Spinal cord (tissue), 10 donors: Measurements from ENCODE around the gene IL10RA. TPM values are rescaled to one million over a fixed set of nuclear protein-coding genes. Genes with fewer than 3 reads are reported as not detected.
A peak's percentile ranks its signal among the peaks of the same experiment; 100 is the strongest.

Experiments
- DNase-seq, 6 donors: peaks; one replicate each; pipeline versions ENCODE4 v3.0.0 to v3.0.0-alpha.2; 2013 to 2015; ENCODE audit warnings: low spot score in 6 of 6, low read depth in 4 of 6
- H3K27ac ChIP-seq: one replicate; pipeline ENCODE4 v1.5.1; 2013; ENCODE audit warnings: low read depth, low read length, control low read depth
- H3K27me3 ChIP-seq: one replicate; pipeline ENCODE4 v1.6.1; 2013; ENCODE audit warnings: low read length; ENCODE audit not compliant: control insufficient read depth, insufficient read depth
- H3K36me3 ChIP-seq: one replicate; pipeline ENCODE4 v1.6.1; 2013; ENCODE audit warnings: low read length; ENCODE audit not compliant: control insufficient read depth, insufficient read depth
- H3K4me1 ChIP-seq: one replicate; pipeline ENCODE4 v1.6.1; 2013; ENCODE audit warnings: low read length; ENCODE audit not compliant: control insufficient read depth, insufficient read depth
- H3K4me3 ChIP-seq: one replicate; pipeline ENCODE4 v1.5.1; 2013; ENCODE audit warnings: low read depth, low read length, control low read depth
- H3K9me3 ChIP-seq: one replicate; pipeline ENCODE4 v1.6.1; 2013; ENCODE audit warnings: low read length; ENCODE audit not compliant: control insufficient read depth, insufficient read depth
- WGBS: methylation state at CpG from one replicate; pipeline ENCODE4 v1.1.5; 2013; ENCODE audit warnings: missing lambda C conversion rate; ENCODE audit not compliant: insufficient coverage; 5-methylcytosine and 5-hydroxymethylcytosine counted together
- polyA plus RNA-seq, 2 donors: library from polyadenylated mRNA; unstranded; fragments of 120-200 nt; gene quantifications; one replicate each; pipeline ENCODE4 v1.2.1, GENCODE V29; 2013; ENCODE audit not compliant: insufficient read length in 2 of 2
- total RNA-seq, 2 donors: library from RNA; depleted of rRNA in 1 of 2; stranded (reverse); fragments of 120-200 nt in 1 of 2; fragments of >200 nt in 1 of 2; gene quantifications; one replicate each; pipeline versions ENCODE4 v1.2.3 to v1.2.4, GENCODE V29; 2013 to 2014
- donor health status: healthy.

Gene IL10RA
- total and polyA plus RNA-seq, 4 donors = 2.9 to 7.2 (median 5.2) TPM

GRCh38 chr11:117998664-117999353 is 12.6 kb downstream of the IL10RA start:
- Histone ChIP-seq H3K4me3 (no peak overlapping the region), H3K4me1 (no peaks in the 10 kb centered on the region), H3K36me3 (peaks cover 18% of the 10 kb centered on the region), H3K9me3 (no peaks in the 10 kb centered on the region), H3K27ac (no peak overlapping the region), H3K27me3 (no peaks in the 10 kb centered on the region)
- 88% methylated on average over 10 of the region's 10 CpGs for WGBS
- DNase-seq = no peak

- 63% methylated on average over 3 of the region's 3 CpGs for WGBS
- H3K27ac ChIP-seq = no peak overlapping the region
- H3K9me3 ChIP-seq = no peaks in the 10 kb centered on the region
- no peak for DNase-seq
- no peak overlapping the region for H3K4me3 ChIP-seq
- H3K4me1 ChIP-seq = no peaks in the 10 kb centered on the region
- H3K36me3 ChIP-seq = peaks cover 18% of the 10 kb centered on the region
- no peaks in the 10 kb centered on the region for H3K27me3 ChIP-seq
Measured at GRCh38 chr11:117999354-117999993, 13.3 kb downstream of the IL10RA start.

DNA sequence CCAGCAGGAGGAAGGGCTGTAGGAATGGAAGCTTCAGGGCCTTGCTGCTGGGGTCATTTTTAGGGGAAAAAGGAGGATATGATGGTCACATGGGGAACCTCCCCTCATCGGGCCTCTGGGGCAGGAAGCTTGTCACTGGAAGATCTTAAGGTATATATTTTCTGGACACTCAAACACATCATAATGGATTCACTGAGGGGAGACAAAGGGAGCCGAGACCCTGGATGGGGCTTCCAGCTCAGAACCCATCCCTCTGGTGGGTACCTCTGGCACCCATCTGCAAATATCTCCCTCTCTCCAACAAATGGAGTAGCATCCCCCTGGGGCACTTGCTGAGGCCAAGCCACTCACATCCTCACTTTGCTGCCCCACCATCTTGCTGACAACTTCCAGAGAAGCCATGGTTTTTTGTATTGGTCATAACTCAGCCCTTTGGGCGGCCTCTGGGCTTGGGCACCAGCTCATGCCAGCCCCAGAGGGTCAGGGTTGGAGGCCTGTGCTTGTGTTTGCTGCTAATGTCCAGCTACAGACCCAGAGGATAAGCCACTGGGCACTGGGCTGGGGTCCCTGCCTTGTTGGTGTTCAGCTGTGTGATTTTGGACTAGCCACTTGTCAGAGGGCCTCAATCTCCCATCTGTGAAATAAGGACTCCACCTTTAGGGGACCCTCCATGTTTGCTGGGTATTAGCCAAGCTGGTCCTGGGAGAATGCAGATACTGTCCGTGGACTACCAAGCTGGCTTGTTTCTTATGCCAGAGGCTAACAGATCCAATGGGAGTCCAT is 14.1 kb downstream of the IL10RA start:
- no peaks in the 10 kb centered on the region for H3K4me1 ChIP-seq
- no peak overlapping the region for H3K4me3 ChIP-seq
- WGBS = 84% methylated on average over 3 of the region's 4 CpGs
- H3K9me3 ChIP-seq = no peaks in the 10 kb centered on the region
- H3K36me3 ChIP-seq = peaks cover 18% of the 10 kb centered on the region
- H3K27me3 ChIP-seq = no peaks in the 10 kb centered on the region
- no peak for DNase-seq
- H3K27ac ChIP-seq = no peak overlapping the region

DNA sequence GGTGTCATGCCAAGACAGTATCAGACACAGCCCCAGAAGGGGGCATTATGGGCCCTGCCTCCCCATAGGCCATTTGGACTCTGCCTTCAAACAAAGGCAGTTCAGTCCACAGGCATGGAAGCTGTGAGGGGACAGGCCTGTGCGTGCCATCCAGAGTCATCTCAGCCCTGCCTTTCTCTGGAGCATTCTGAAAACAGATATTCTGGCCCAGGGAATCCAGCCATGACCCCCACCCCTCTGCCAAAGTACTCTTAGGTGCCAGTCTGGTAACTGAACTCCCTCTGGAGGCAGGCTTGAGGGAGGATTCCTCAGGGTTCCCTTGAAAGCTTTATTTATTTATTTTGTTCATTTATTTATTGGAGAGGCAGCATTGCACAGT is 14.6 kb downstream of the IL10RA start:
- WGBS = 78% methylated on average over 1 of the region's 1 CpG
- no peak for DNase-seq

GRCh38 chr11:118001494-118001971 is 15.3 kb downstream of the IL10RA start:
- H3K27ac ChIP-seq = no peak overlapping the region
- H3K4me3 ChIP-seq = no peak overlapping the region
- no peak for DNase-seq
- 78% methylated on average over 4 of the region's 5 CpGs for WGBS
- H3K9me3 ChIP-seq = no peaks in the 10 kb centered on the region
- H3K27me3 ChIP-seq = no peaks in the 10 kb centered on the region
- peaks cover 14% of the 10 kb centered on the region for H3K36me3 ChIP-seq
- peaks cover 4% of the 10 kb centered on the region for H3K4me1 ChIP-seq

More for the DNA sequence above, 14.6 kb downstream of the IL10RA start:
- Histone ChIP-seq H3K27me3 (no peaks in the 10 kb centered on the region), H3K9me3 (no peaks in the 10 kb centered on the region), H3K4me3 (no peak overlapping the region), H3K27ac (no peak overlapping the region), H3K36me3 (peaks cover 18% of the 10 kb centered on the region), H3K4me1 (peaks cover 2% of the 10 kb centered on the region)

GRCh38 chr11:118002010-118002540 is 15.9 kb downstream of the IL10RA start:
- Histone ChIP-seq H3K4me1 (peaks cover 4% of the 10 kb centered on the region), H3K36me3 (peaks cover 14% of the 10 kb centered on the region), H3K27me3 (no peaks in the 10 kb centered on the region), H3K4me3 (no peak overlapping the region), H3K27ac (no peak overlapping the region), H3K9me3 (no peaks in the 10 kb centered on the region)
- 96% methylated on average over 6 of the region's 6 CpGs for WGBS
- DNase-seq = no peak

- no peak overlapping the region for H3K27ac ChIP-seq
Measured at GRCh38 chr11:118002541-118003423, 16.6 kb downstream of the IL10RA start.

GRCh38 chr11:118003456-118003855 is 17.3 kb downstream of the IL10RA start:
- no peaks in the 10 kb centered on the region for H3K27me3 ChIP-seq
- H3K36me3 ChIP-seq = peaks cover 13% of the 10 kb centered on the region
- H3K9me3 ChIP-seq = no peaks in the 10 kb centered on the region
- H3K27ac ChIP-seq = no peak overlapping the region
- no peak overlapping the region for H3K4me3 ChIP-seq
- WGBS = 100% methylated on average over 1 of the region's 4 CpGs
- H3K4me1 ChIP-seq = peaks cover 4% of the 10 kb centered on the region
- no peak for DNase-seq

More at GRCh38 chr11:118002541-118003423, 16.6 kb downstream of the IL10RA start:
- no peaks in the 10 kb centered on the region for H3K27me3 ChIP-seq
- DNase-seq = peak in 2 of 6 donors; percentile 39 to 57
- H3K9me3 ChIP-seq = no peaks in the 10 kb centered on the region
- peaks cover 4% of the 10 kb centered on the region for H3K4me1 ChIP-seq
- peaks cover 14% of the 10 kb centered on the region for H3K36me3 ChIP-seq
- 63% methylated on average over 4 of the region's 7 CpGs for WGBS
- no peak overlapping the region for H3K4me3 ChIP-seq
